ENCODE measurements around the gene OR51E2.

The OR51E2 gene

DNA sequence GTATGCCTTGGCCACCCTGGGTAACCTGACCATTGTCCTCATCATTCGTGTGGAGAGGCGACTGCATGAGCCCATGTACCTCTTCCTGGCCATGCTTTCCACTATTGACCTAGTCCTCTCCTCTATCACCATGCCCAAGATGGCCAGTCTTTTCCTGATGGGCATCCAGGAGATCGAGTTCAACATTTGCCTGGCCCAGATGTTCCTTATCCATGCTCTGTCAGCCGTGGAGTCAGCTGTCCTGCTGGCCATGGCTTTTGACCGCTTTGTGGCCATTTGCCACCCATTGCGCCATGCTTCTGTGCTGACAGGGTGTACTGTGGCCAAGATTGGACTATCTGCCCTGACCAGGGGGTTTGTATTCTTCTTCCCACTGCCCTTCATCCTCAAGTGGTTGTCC is 57.7 kb downstream of the OR51E2 start:
- POLR2A ChIA-PET (ENCODE audit: low non-redundant PET) = no interaction called here
- H3K27ac ChIP-seq = no peak overlapping the region
- CTCF ChIA-PET = no interaction called here
- TF ChIP-seq, protein P1, sequence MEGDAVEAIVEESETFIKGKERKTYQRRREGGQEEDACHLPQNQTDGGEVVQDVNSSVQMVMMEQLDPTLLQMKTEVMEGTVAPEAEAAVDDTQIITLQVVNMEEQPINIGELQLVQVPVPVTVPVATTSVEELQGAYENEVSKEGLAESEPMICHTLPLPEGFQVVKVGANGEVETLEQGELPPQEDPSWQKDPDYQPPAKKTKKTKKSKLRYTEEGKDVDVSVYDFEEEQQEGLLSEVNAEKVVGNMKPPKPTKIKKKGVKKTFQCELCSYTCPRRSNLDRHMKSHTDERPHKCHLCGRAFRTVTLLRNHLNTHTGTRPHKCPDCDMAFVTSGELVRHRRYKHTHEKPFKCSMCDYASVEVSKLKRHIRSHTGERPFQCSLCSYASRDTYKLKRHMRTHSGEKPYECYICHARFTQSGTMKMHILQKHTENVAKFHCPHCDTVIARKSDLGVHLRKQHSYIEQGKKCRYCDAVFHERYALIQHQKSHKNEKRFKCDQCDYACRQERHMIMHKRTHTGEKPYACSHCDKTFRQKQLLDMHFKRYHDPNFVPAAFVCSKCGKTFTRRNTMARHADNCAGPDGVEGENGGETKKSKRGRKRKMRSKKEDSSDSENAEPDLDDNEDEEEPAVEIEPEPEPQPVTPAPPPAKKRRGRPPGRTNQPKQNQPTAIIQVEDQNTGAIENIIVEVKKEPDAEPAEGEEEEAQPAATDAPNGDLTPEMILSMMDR (conservative IDR thresholded peaks at IDR 0.05; ENCODE audit: low read depth) = no peak
- DNase-seq (ENCODE audit: low spot score) = no peak

DNA sequence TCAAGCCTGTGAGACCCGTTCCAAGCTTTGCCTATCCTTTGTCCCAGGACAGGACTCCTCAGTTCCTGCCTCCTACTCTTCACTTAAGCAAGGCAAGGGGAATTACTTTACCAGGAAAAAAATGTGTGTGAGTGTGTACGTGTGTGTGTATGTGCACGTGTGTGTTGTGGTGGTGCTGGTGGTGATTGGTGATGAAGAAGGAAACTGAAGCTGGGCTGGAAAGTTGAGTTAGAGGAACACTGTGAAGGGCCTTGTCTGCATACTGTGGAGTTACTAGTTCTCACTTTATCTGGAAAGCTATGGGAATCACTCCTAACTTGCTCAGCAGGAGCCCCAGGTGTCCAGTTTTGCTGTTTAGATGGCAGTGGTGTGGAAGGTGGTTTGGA is 60.0 kb downstream of the OR51E2 start:
- POLR2A ChIA-PET (ENCODE audit: low non-redundant PET) = no interaction called here
- CTCF ChIA-PET = interaction anchor here (0.7 to 2.3 kb wide), 6 partner anchors 12 to 451 kb away, joined by 3 to 11 read pairs (median 6); partner anchors contain the start of gene TRIM68
- no peak overlapping the region for H3K27ac ChIP-seq
- DNase-seq (ENCODE audit: low spot score) = no peak
- TF ChIP-seq, protein P1 (conservative IDR thresholded peaks at IDR 0.05; ENCODE audit: low read depth) = no peak

DNA sequence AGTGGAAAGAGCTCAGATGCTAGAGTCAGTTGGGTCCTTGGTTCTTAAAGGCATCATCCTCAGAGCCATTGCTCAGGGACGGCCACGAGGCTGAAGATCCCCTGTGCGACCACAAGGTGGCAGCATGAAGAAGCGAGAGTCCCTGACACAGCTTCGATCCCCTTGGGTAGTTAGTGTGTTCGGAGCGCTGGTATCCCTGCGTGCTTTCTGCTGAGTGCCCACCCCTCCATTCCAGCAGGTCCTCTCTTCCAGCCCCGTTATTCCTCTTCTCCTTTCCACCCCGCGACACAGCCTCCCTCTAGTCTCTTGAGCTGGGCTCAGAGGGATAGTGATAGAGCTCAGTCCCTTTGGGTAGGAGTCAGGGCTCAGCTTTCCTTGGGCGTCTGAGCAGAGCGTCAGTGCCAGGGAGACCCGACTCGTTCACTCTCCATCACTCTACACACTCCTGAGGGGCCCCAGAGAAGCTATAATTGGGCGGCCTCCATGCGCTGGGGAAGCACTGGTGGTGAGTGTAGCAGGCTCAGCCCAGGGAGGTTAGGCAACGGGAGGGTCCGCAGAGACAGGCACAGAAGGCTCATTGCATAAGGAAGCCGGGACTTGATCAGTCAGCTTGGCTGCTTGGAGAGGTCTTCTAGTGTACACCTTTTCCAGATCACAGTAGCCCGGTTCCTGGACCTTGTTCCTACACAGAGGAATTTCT is 60.5 kb downstream of the OR51E2 start, which contains the start of gene OR51D1:
Gene OR51D1, plus strand, starts transcription at position 516 of the 700 bp plus-strand sequence. CDS start 2,314 bp downstream, outside the sequence.
- H3K27ac ChIP-seq = no peak within 1 kb of the TSS
- ChIA-PET CTCF (interaction anchor here (0.6 to 2.3 kb wide), 20 partner anchors 9 to 654 kb away, joined by 3 to 12 read pairs (median 4); partner anchors contain the start of gene TRIM68), POLR2A (ENCODE audit: low non-redundant PET) (no interaction called here)
- TF ChIP-seq, protein P1 (conservative IDR thresholded peaks at IDR 0.05; ENCODE audit: low read depth) = peak; percentile 73
- DNase-seq (ENCODE audit: low spot score) = peak; percentile 61

DNA sequence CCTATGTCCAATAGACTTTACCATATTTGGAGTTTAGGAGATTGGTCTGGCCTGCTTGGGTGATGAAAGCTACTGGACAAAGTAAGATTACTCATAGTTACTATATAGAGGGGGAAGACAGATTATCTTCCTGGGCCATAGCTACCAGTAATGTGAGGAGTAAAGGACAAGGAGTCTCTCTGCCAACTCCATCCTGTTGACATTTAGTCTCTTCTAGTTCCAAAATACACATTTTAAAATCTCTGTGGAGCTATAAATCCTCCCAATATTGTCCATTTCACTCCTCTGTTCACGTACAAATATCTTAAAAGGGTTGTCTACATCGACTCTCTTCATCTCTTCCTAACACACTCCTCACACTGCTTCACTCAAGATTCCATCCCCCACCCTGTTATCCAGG is 61.5 kb downstream of the OR51E2 start:
- POLR2A ChIA-PET (ENCODE audit: low non-redundant PET) = no interaction called here
- H3K27ac ChIP-seq = no peak overlapping the region

More for the DNA sequence above, 61.5 kb downstream of the OR51E2 start:
- no peak for DNase-seq (ENCODE audit: low spot score)
- TF ChIP-seq, protein P1 (conservative IDR thresholded peaks at IDR 0.05; ENCODE audit: low read depth) = no peak
- CTCF ChIA-PET = interaction anchor here (0.6 to 2.3 kb wide), 13 partner anchors 9 to 1733 kb away, joined by 3 to 12 read pairs (median 4); no protein-coding TSS in a partner anchor

All from RWPE1 (cell line).